Prostate gland (tissue), 2 donors: ENCODE results near the gene PILRB.

Experiments used
- POLR2A ChIP-seq: fragments of 450-650 bp; IDR thresholded peaks from one replicate; pipeline ENCODE4 v1.6.1; 2016; ENCODE audit warnings: antibody characterized with exemption, mild to moderate bottlenecking
- POLR2AphosphoS5 ChIP-seq: sonication (generic); formaldehyde crosslinking; IDR thresholded peaks from one replicate; pipeline ENCODE4 v1.6.1; 2017; ENCODE audit warnings: antibody characterized with exemption
- TF ChIP-seq, protein P1 (sequence below), 4 experiments: fragments of 200-600 bp in 2 of 4; fragments of 450-650 bp in 2 of 4; sonication (generic) in 2 of 4; IDR thresholded peaks; 1 replicate in 3 of 4; 2 replicates in 1 of 4; pipeline ENCODE4 v1.5.1; 2016 to 2019; ENCODE audit warnings: antibody characterized with exemption in 4 of 4, mild to moderate bottlenecking in 2 of 4, moderate library complexity in 2 of 4

GRCh38 chr7:100413346-100413745, 55.4 kb downstream of the PILRB start:
- TF ChIP-seq, protein P1, sequence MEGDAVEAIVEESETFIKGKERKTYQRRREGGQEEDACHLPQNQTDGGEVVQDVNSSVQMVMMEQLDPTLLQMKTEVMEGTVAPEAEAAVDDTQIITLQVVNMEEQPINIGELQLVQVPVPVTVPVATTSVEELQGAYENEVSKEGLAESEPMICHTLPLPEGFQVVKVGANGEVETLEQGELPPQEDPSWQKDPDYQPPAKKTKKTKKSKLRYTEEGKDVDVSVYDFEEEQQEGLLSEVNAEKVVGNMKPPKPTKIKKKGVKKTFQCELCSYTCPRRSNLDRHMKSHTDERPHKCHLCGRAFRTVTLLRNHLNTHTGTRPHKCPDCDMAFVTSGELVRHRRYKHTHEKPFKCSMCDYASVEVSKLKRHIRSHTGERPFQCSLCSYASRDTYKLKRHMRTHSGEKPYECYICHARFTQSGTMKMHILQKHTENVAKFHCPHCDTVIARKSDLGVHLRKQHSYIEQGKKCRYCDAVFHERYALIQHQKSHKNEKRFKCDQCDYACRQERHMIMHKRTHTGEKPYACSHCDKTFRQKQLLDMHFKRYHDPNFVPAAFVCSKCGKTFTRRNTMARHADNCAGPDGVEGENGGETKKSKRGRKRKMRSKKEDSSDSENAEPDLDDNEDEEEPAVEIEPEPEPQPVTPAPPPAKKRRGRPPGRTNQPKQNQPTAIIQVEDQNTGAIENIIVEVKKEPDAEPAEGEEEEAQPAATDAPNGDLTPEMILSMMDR (IDR thresholded peaks at IDR 0.05) = no peak
- no peak for TF ChIP-seq POLR2A
- TF ChIP-seq POLR2AphosphoS5 = no peak
